GM19099 (cell line): Measurements from ENCODE around the gene S100PBP.

ENCODE experiments used
- POLR2A ChIP-seq: IDR thresholded peaks from 3 replicates; pipeline ENCODE4 v1.6.1; 2011; ENCODE audit warnings: low read depth; ENCODE audit not compliant: insufficient read length; ENCODE audit errors: extremely low read depth

The S100PBP gene

GRCh38 chr1:32817159-32817814 is at the start of gene S100PBP, which contains the start of gene YARS1:
Gene S100PBP (plus strand): TSS chr1:32817653. CDS start chr1:32826100, 8,447 bp downstream.
Gene YARS1 (minus strand): TSS chr1:32817358. CDS start chr1:32817244, 114 bp downstream.
- peak; percentile 76 for TF ChIP-seq POLR2A

- no peak for TF ChIP-seq POLR2A
Measured at GRCh38 chr1:32768110-32768850, 49.2 kb upstream of the S100PBP start.

GRCh38 chr1:32769524-32770220 is 47.8 kb upstream of the S100PBP start:
- TF ChIP-seq POLR2A = no peak

GRCh38 chr1:32770221-32770731 is 47.2 kb upstream of the S100PBP start:
- no peak for TF ChIP-seq POLR2A

- TF ChIP-seq POLR2A = no peak
Measured at GRCh38 chr1:32770741-32771548, 46.5 kb upstream of the S100PBP start.

- no peak for TF ChIP-seq POLR2A
Measured at GRCh38 chr1:32771561-32772280, 45.7 kb upstream of the S100PBP start.

- TF ChIP-seq POLR2A = no peak
Measured at GRCh38 chr1:32772281-32773017, 45.0 kb upstream of the S100PBP start.

- TF ChIP-seq POLR2A = no peak
Measured at GRCh38 chr1:32773018-32773763, 44.3 kb upstream of the S100PBP start.

DNA sequence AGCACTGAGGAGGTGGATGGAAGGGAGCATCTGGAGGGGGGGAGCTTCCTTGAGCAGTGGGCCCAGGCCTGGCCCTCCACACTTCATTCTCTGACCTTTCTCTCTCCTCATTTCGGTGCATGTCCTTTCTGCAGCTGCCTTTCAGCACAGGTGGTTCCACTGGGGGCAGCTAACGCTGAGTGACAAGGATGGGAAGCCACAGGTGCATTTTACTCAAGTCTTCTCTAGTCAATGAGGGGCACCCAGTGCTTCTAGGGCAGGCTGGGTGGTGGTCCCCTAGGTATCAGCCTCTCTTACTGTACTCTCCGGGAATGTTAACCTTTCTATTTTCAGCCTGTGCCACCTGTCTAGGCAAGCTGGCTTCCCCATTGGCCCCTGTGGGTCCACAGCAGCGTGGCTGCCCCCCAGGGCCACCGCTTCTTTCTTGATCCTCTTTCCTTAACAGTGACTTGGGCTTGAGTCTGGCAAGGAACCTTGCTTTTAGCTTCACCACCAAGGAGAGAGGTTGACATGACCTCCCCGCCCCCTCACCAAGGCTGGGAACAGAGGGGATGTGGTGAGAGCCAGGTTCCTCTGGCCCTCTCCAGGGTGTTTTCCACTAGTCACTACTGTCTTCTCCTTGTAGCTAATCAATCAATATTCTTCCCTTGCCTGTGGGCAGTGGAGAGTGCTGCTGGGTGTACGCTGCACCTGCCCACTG is 43.5 kb upstream of the S100PBP start:
- no peak for TF ChIP-seq POLR2A

DNA sequence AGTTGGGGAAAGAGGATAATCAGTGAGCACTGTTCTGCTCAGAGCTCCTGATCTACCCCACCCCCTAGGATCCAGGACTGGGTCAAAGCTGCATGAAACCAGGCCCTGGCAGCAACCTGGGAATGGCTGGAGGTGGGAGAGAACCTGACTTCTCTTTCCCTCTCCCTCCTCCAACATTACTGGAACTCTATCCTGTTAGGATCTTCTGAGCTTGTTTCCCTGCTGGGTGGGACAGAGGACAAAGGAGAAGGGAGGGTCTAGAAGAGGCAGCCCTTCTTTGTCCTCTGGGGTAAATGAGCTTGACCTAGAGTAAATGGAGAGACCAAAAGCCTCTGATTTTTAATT is 43.0 kb upstream of the S100PBP start:
- TF ChIP-seq POLR2A = no peak

DNA sequence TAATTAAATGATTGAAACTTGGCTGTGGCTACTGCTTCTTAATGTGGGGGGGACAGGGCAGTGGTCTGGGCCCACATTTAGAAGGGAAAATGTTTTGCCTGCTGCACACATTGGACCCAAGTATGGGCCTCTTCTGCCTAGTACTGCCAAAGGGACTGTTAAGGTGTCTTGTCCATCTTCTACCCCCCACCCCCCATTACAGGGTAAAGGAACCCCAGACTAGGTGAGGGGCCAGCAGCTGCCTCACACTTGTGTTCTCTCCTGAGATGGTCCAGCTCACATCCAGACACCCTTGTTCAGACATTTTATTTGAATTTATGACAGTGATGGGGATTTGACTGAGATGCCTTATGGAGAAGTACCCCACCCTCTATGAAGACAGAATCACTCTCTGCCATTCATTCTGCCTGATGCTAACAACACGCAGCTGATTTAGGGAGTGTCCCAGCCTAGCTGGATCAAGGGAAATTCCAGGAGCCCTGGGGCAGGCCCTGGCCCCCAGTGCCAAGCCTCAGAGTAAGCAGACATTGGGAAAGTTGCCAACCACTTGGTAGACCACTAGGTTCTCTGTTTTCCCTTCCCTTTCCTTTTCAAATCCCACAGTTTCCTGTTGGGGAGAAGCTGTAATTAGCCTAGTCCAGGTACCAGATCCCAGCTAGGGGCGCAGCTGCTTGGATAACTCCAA is 42.4 kb upstream of the S100PBP start:
- no peak for TF ChIP-seq POLR2A
